Hindlimb muscle (tissue), 1 donor: ENCODE results near the gene MTERF4. TPM values are rescaled to one million over a fixed set of nuclear protein-coding genes. Genes with fewer than 3 reads are reported as not detected.

Experiments used
- DNase-seq: peaks from one replicate; pipeline ENCODE4 v3.0.0-alpha.2; 2013
- polyA plus RNA-seq: library from polyadenylated mRNA; unstranded; fragments of 120-200 nt; gene quantifications from one replicate; pipeline ENCODE4 v1.2.1, GENCODE V29; 2013; ENCODE audit not compliant: insufficient read length

MTERF4 gene
- polyA plus RNA-seq, 1 donor = 38.9 TPM

GRCh38 chr2:241133436-241133820 is 31.3 kb upstream of the MTERF4 start:
- no peak for DNase-seq

DNA sequence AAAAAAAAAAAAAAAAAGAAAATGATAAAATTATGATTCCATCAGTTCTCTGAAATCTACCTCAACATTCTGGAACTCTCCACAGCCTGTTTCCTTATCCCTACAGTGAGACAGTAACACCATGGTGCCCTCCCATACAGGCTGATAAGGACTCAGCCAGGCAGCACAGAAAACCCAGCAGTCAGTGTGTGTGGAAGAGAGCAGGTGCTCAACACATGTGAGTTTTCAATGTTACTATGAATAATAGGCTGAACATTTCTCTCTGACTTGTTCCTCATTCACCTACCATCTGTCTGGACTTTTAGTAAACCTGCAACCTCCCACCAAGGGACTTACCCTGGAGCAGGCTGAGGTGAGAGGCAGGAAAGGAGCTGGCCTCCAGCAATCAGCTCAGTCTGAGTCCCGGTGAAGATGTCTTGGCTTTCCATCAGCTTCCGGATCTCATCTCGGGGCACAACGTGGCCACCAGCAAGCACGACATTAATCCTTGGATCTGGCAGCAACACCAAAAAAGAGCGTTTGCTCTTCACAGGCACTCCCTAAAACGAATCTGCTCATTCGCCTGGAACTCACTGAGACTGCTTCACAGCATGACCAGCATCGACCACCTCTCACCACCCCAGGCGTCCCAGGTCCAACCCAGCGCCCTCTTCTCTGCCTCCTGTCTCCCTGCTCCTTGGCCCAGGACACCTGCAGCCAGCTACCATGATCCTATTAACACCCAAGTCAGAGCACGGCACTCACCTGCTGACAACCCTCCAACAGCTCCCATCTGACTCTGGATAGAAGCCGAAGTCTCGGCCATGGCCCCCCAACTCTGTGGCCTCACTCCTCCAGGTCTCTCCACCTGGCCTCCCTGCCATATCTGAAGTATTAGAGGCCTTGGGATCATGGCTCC is 30.7 kb upstream of the MTERF4 start:
- DNase-seq = no peak

GRCh38 chr2:241131531-241131930 is 29.4 kb upstream of the MTERF4 start:
- DNase-seq = no peak

DNA sequence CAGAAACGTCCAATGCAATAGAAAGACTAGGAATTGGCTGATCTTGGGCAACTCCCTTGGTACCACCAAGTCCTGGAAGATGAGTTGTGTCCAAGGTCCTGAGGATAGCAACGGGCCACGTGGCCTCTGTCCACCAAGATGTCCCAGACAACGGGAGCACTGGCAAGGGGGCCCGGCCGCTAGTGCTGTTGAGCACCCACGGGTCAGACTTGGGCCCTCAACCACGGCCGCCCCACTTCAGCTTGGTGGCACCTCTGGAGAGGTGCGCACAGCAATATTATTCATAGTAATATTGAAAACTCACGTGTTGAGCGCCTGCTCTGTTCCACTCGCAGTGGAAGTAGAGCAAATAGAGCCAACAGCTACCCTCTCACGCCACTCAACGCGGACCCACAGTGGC is 28.2 kb upstream of the MTERF4 start:
- DNase-seq = no peak

- no peak for DNase-seq
Observed at GRCh38 chr2:241129086-241129871, 27.2 kb upstream of the MTERF4 start.

GRCh38 chr2:241128266-241128665 is 26.2 kb upstream of the MTERF4 start:
- DNase-seq = no peak

DNA sequence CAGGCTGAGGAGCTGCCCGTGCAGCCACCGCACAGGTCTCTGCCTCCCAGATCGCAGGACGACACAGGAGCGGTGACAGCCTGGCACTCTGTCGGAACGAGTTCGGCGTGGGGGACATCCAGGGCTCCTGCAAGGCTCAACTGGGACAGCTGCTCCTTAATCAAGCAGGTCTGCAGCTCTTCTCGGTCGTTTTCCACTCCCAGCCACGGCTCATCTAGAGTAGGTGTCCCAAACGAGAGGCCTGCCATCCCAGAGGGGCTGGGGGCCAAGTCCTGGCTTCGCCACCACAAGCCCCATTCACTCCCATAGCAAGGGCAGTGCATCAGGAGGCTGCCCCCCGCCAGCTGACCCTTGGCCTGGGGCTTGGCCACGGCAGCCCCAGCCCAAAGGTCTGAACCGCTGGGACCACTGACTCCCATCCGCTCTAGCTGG is 24.7 kb upstream of the MTERF4 start:
- DNase-seq = no peak

GRCh38 chr2:241126201-241126611 is 24.1 kb upstream of the MTERF4 start:
- no peak for DNase-seq

- DNase-seq = no peak
Observed at GRCh38 chr2:241125626-241126025, 23.5 kb upstream of the MTERF4 start.

- no peak for DNase-seq
Observed at GRCh38 chr2:241123816-241124536, 21.9 kb upstream of the MTERF4 start.

DNA sequence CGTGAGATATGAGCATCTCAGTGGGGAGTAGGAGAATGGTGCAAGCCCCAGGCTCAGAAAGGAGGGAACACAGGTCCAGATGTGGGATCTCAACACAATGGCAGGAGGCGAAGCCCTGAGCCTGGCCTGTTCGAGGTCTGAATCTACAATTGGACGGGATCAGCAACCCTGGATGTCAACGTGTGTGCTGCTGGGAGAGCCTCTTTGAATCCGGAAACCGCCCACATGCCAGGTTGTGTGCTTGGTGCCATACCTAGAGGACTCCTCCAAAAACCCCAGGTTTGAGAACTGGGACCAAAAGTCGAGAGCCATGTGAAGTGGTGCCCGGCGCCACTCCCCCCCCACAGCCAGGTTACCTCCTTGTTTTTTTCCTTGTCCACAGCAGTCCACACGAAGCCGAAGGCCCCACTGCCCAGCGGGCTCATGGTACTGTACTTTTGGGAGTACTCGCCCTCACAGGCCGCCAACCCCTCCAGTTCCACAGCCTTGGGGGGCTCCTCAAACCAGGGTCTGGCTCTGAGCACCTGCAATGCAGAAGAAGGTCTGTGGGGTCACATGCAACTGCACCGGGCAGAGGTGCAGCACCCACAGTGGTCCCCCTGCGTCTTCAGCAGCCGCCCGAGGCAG is 20.4 kb upstream of the MTERF4 start:
- DNase-seq = no peak

- no peak for DNase-seq
Observed at GRCh38 chr2:241121008-241121407, 18.9 kb upstream of the MTERF4 start.

DNA sequence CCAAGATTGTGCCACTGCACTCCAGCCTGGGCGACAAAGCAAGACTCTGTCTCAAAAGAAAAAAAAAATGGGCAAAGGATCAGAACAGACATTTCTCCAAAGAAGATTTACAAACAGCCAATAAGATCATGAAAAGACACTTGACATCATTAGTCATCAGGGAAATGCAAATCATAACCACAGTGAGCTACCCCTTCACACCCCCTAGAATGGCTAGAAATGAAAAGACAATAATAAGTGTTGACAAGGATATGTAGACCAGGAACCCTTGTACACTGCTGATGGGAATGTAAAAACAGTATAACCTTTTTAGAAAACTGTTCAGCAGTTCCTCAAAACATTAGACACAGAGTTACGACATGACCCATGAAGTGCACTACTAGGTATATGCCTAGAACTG is 18.4 kb upstream of the MTERF4 start:
- no peak for DNase-seq

DNA sequence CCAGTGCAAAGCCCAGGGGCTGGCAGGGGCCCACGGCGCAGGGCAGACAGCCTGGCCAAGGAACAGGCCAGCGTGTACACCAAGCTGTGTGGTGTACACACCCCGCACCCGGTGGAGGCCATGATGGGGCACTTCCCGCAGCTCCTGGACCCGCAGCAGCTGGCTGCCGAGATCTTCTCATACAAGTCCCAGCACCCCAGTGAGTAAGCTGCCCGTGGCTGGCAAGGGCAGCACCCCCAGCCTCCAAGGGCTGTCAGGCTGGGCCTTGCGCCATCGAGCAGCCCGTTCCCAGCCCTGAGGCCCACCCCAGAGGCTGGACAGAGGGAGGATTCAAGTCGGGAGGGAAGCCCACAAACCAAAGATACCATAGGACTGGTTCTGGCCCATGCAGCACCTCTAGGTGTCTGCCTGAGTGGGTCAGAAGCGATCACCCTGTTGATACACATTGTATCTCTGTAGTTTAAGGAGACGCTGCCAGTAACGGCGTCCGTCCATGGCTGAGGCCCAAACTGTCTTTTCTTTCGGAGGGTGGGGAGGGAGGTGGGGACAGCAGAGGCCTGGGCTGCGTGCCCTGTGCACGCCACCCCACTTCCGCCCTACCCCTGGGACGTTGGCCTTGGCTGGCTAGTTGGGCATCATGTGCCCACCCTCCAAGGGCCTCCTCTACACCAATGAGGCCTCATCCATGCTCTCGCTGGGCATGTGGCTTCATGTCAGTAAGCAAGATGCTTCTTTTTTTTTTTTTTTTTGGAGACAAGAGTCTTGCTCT is 16.8 kb upstream of the MTERF4 start:
- no peak for DNase-seq

- no peak for DNase-seq
Observed at GRCh38 chr2:241116606-241117560, 14.8 kb upstream of the MTERF4 start.

- DNase-seq = no peak
Observed at GRCh38 chr2:241115361-241115760, 13.3 kb upstream of the MTERF4 start.

- no peak for DNase-seq
Observed at GRCh38 chr2:241114836-241115235, 12.7 kb upstream of the MTERF4 start.

- DNase-seq = no peak
Observed at GRCh38 chr2:241112592-241112991, 10.5 kb upstream of the MTERF4 start.

DNA sequence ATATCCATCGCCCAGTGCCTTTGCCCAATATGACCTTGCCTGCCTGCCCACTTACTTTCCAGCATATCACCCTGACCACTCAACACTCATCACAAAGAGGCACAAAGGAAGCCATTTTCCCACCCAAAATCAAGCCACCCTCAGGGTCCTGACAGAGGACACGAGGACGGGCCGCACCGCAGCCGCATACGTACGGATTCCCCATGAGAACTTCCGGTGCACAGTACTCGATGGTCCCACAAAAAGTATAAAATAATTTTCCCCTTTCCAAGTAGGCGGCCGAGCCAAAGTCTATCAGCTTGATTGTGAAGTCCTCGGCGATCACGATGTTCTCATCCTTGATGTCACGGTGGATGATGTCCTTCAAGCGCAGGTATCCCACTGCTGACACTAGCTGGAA is 10.0 kb upstream of the MTERF4 start:
- DNase-seq = no peak

DNA sequence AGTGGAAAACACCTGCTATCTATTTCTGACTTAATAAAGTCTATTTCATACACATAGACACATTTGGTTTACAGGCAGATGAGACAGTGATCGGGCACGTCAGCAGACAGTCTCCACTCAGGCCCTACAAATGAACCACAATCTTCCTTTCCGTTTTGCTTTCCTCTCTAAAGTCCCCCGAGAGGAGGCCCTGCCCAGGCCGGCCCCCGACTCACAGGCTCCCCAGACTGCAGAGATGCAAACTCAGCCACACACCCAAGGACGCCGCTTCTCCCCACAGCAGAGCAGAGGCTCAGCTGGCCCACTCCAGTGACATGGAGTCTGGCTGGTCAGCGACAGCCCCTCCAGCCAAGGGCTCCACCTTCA is 9.3 kb upstream of the MTERF4 start:
- DNase-seq = no peak
